GM12878 (cell line): ENCODE measurements around the gene NTM. TPM values are rescaled to one million over a fixed set of nuclear protein-coding genes. Genes with fewer than 3 reads are reported as not detected.

Source experiments
- ATAC-seq: fragments of 200-7000 bp; cut with Tn5 transposase; 3 replicates; pipeline ENCODE4 v1.9.1; 2020; ENCODE audit warnings: mild to moderate bottlenecking, moderate library complexity
- BruUV-seq: library from RNA; stranded (reverse); fragments of 400-500 nt; replicated peaks from 2 replicates; lab custom pipeline; 2021; lab: Mats Ljungman, UMichigan
- CTCF ChIA-PET: fragments of 300-600 bp; sonication (Branson Sonifier 250); formaldehyde crosslinking; extraction: SDS; loops from one replicate; lab custom pipeline; 2021; ENCODE audit warnings: inconsistent platforms; lab: Yijun Ruan, JAX
- POLR2A ChIA-PET: fragments of 350-600 bp; formaldehyde crosslinking; extraction: SDS; loops from one replicate; lab custom pipeline; 2021; ENCODE audit warnings: inconsistent platforms; lab: Charles Lee
- RAD21 ChIA-PET: fragments of 300-600 bp; sonication (Branson Sonifier 250); formaldehyde crosslinking; loops from one replicate; lab custom pipeline; 2023; ENCODE audit warnings: antibody characterized with exemption; ENCODE audit not compliant: unreplicated experiment; lab: Charles Lee
- SMC1A ChIA-PET: fragments of 300-600 bp; sonication (Branson Sonifier 250); formaldehyde crosslinking; loops from one replicate; lab custom pipeline; 2023; ENCODE audit not compliant: unreplicated experiment, uncharacterized antibody; lab: Charles Lee
- DNase-seq: peaks from one replicate; pipeline ENCODE4 v3.0.0-alpha.2; 2011; ENCODE audit warnings: low read depth, low spot score
- FAIRE-seq: peaks from 3 replicates; lab custom pipeline; 2011; peaks lifted over from hg19 to GRCh38; lab: Jason Lieb, UNC
- H2AFZ ChIP-seq: 2 replicates; pipeline ENCODE4 v1.6.0; 2011; ENCODE audit warnings: low read depth, low read length, control low read depth; ENCODE audit not compliant: control insufficient read depth
- H3K27ac ChIP-seq: 2 replicates; pipeline ENCODE4 v1.5.1; 2011; ENCODE audit warnings: control low read depth; ENCODE audit not compliant: control insufficient read depth, insufficient read depth
- H3K27me3 ChIP-seq, 2 experiments: replicated peaks in 1 of 2; 2 replicates each; pipeline versions ENCODE4 v1.6.0 to v1.6.1; 2011; ENCODE audit warnings: low read length in 1 of 2; ENCODE audit not compliant: control insufficient read depth in 2 of 2, insufficient read depth in 2 of 2
- H3K36me3 ChIP-seq, 2 experiments: 2 replicates each; pipeline ENCODE4 v1.5.1; 2011; ENCODE audit warnings: low read length in 1 of 2; ENCODE audit not compliant: control insufficient read depth in 2 of 2, insufficient read depth in 2 of 2
- H3K4me1 ChIP-seq: 2 replicates; pipeline ENCODE4 v1.6.1; 2011; ENCODE audit warnings: mild to moderate bottlenecking, low read length, moderate library complexity, mixed read lengths; ENCODE audit not compliant: control insufficient read depth, insufficient read depth
- H3K4me2 ChIP-seq: 2 replicates; pipeline ENCODE4 v1.6.0; 2011; ENCODE audit warnings: control low read depth; ENCODE audit not compliant: control insufficient read depth, insufficient read depth
- H3K4me3 ChIP-seq: fragments of 200-600 bp; sonication (generic); 2 replicates; pipeline ENCODE4 v1.5.1; 2016
- H3K79me2 ChIP-seq: 2 replicates; pipeline ENCODE4 v1.6.0; 2011; ENCODE audit warnings: low read length; ENCODE audit not compliant: control insufficient read depth, insufficient read depth
- H3K9ac ChIP-seq: 2 replicates; pipeline ENCODE4 v1.8.0; 2011; ENCODE audit warnings: low read length, control low read depth, mixed read lengths; ENCODE audit not compliant: control insufficient read depth, insufficient read depth
- H3K9me3 ChIP-seq: replicated peaks from 3 replicates; pipeline ENCODE4 v1.5.1; 2011; ENCODE audit warnings: mild to moderate bottlenecking, low read length; ENCODE audit not compliant: control insufficient read depth, insufficient read depth
- H4K20me1 ChIP-seq: 2 replicates; pipeline ENCODE4 v1.6.0; 2011; ENCODE audit not compliant: control insufficient read depth, insufficient read depth
- BHLHE40 ChIP-seq, 2 experiments: fragments of 450-650 bp in 1 of 2; IDR thresholded peaks; 2 replicates each; pipeline ENCODE4 v1.6.1; 2011 to 2017; ENCODE audit warnings: low read depth in 2 of 2, borderline replicate concordance in 1 of 2, improper control_type of control experiment in 1 of 2, low read length in 1 of 2, mild to moderate bottlenecking in 1 of 2
- CREB1 ChIP-seq: IDR thresholded peaks from 2 replicates; pipeline ENCODE4 v1.6.1; 2012; ENCODE audit warnings: low read depth, mild to moderate bottlenecking, inconsistent platforms
- EGR1 ChIP-seq, 2 experiments: IDR thresholded peaks; 1 replicate in 1 of 2; 2 replicates in 1 of 2; pipeline ENCODE4 v1.6.1; 2011 to 2012; ENCODE audit warnings: low read depth in 2 of 2, low read length in 2 of 2, borderline replicate concordance in 1 of 2, mild to moderate bottlenecking in 1 of 2, moderate library complexity in 1 of 2
- ETV6 ChIP-seq, 2 experiments: fragments of 450-650 bp in 1 of 2; IDR thresholded peaks in 1 of 2; conservative IDR thresholded peaks in 1 of 2; 2 replicates each; pipeline ENCODE4 v1.6.1; 2014; ENCODE audit warnings: antibody characterized with exemption in 1 of 2, borderline replicate concordance in 1 of 2, low read depth in 1 of 2, mild to moderate bottlenecking in 1 of 2, moderate library complexity in 1 of 2
- GATAD2B ChIP-seq: fragments of 450-650 bp; conservative IDR thresholded peaks from 2 replicates; pipeline ENCODE4 v1.6.1; 2017; ENCODE audit warnings: low read depth, mild to moderate bottlenecking, moderate library complexity
- KDM1A ChIP-seq: fragments of 200-600 bp; sonication (generic); IDR thresholded peaks from 2 replicates; pipeline ENCODE4 v1.6.1; 2016; ENCODE audit warnings: borderline replicate concordance
- PAX8 ChIP-seq: fragments of 450-650 bp; IDR thresholded peaks from 2 replicates; pipeline ENCODE4 v1.6.1; 2017; ENCODE audit warnings: mild to moderate bottlenecking, moderate library complexity
- RAD51 ChIP-seq: fragments of 450-650 bp; IDR thresholded peaks from 2 replicates; pipeline ENCODE4 v1.6.1; 2016; ENCODE audit warnings: moderate library complexity, mild to moderate bottlenecking, inconsistent platforms
- RFX5 ChIP-seq: IDR thresholded peaks from 2 replicates; pipeline ENCODE4 v1.6.1; 2011; ENCODE audit warnings: low read depth, low read length, improper control_type of control experiment
- RUNX3 ChIP-seq: IDR thresholded peaks from 2 replicates; pipeline ENCODE4 v1.6.1; 2012; ENCODE audit warnings: low read length, inconsistent platforms
- SIX5 ChIP-seq: IDR thresholded peaks from 2 replicates; pipeline ENCODE4 v1.6.1; 2011; ENCODE audit warnings: mild to moderate bottlenecking, low read depth, low read length, moderate library complexity; ENCODE audit not compliant: severe bottlenecking
- TAF1 ChIP-seq: IDR thresholded peaks from 2 replicates; pipeline ENCODE4 v1.6.1; 2011; ENCODE audit warnings: mild to moderate bottlenecking, low read depth, low read length, borderline replicate concordance
- WGBS: methylation state at CpG from one replicate; pipeline ENCODE4 v1.1.6; 2016; ENCODE audit warnings: low lambda C conversion rate; ENCODE audit not compliant: insufficient replicate concordance, insufficient coverage; ENCODE audit errors: missing lambda C conversion rate; 5-methylcytosine and 5-hydroxymethylcytosine counted together
- in situ Hi-C: fragments of 300-500 bp; cut with MboI; formaldehyde crosslinking; loops from 9 replicates; pipeline ENCODE4 v1.14.3; 2018; ENCODE audit warnings: mixed read lengths
- intact Hi-C: fragments of 100-400 bp; cut with micrococcal nuclease; formaldehyde crosslinking; loops from one replicate; pipeline ENCODE4 v1.14.2; 2022; ENCODE audit not compliant: unreplicated experiment
- polyA plus RNA-seq, 11 experiments: library from polyadenylated mRNA; depleted of rRNA in 4 of 11; unstranded in 6 of 11; stranded (reverse) in 5 of 11; fragments of >200 nt; fragmentation: Nextera tagmentation in 4 of 11; fragmentation: Illumina TruSeq in 1 of 11; extraction: Ambion mirVana in 4 of 11; extraction: Trizol in 1 of 11; gene quantifications; 1 replicate in 1 of 11; 2 replicates in 10 of 11; pipeline versions ENCODE4 v1.2.1 to v1.2.3, GENCODE V29; 2011 to 2016; ENCODE audit warnings: inconsistent platforms in 2 of 11, missing spikeins in 2 of 11, low read depth in 1 of 11
- total RNA-seq, 4 experiments: library from RNA; depleted of rRNA in 3 of 4; stranded (reverse); fragments of >200 nt in 3 of 4; fragmentation: Illumina TruSeq in 1 of 4; extraction: Trizol in 1 of 4; gene quantifications; 2 replicates each; pipeline versions ENCODE4 v1.2.1 to v1.2.3, GENCODE V29; 2013 to 2021
- TF ChIP-seq, protein P1 (sequence below): fragments of 450-650 bp; conservative IDR thresholded peaks from 2 replicates; pipeline ENCODE4 v1.6.1; 2017; ENCODE audit warnings: mild to moderate bottlenecking, moderate library complexity

The NTM gene
- total and polyA plus RNA-seq, 10 of the 15 experiments (the other 5 are each of a cell fraction or from before 2014, with no cell fraction given): not detected

DNA sequence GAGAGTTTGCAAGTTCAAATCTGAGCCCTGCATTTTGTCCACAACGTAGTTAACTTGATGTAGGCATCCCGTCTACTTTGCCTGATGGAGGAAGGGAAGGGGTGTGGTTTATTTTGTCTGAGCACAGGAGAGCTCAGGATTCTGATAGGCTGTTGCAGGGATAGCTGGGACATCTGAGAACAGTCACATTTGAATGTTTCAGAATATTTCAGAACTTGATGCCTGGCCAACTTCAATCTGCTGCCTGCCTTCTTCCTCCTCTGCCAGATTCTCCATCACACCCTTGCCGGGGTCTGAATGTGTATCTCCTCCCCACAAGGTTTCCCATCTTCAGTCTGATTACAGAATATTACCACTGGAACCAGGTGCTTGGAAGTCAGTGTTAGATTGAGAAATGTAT lies 51.6 kb downstream of the NTM start:
- CTCF ChIA-PET: no interaction called here
- no TSS peak for BruUV-seq

More for the DNA sequence above, 51.6 kb downstream of the NTM start:
- FAIRE-seq: no peak
- no peaks in the 10 kb centered on the region for H3K36me3 ChIP-seq
- H3K4me3 ChIP-seq: no peak overlapping the region
- in situ Hi-C loops: no loop called here
- H3K9me3 ChIP-seq: no peaks in the 10 kb centered on the region
- WGBS: 0% methylated on average over 3 of the region's 3 CpGs
- H3K4me2 ChIP-seq: no peak overlapping the region
- TF ChIP-seq RAD51 (no peak), CREB1 (no peak), KDM1A (no peak), PAX8 (no peak), RUNX3 (no peak), RFX5 (no peak), TAF1 (no peak), GATAD2B (no peak), EGR1 (IDR thresholded peaks at IDR 0.05; ENCODE audit: borderline replicate concordance in 1 of 2, low read depth in 2 of 2, low read length in 2 of 2) (no peak), BHLHE40 (IDR thresholded peaks at IDR 0.05; ENCODE audit: borderline replicate concordance in 1 of 2, low read depth in 2 of 2, low read length in 1 of 2) (no peak), ETV6 (conservative IDR thresholded peaks at IDR 0.05 in 1 of 2, IDR thresholded peaks at IDR 0.05 in 1 of 2; ENCODE audit: borderline replicate concordance in 1 of 2, low read depth in 1 of 2) (no peak), SIX5 (no peak)
- TF ChIP-seq, protein P1, sequence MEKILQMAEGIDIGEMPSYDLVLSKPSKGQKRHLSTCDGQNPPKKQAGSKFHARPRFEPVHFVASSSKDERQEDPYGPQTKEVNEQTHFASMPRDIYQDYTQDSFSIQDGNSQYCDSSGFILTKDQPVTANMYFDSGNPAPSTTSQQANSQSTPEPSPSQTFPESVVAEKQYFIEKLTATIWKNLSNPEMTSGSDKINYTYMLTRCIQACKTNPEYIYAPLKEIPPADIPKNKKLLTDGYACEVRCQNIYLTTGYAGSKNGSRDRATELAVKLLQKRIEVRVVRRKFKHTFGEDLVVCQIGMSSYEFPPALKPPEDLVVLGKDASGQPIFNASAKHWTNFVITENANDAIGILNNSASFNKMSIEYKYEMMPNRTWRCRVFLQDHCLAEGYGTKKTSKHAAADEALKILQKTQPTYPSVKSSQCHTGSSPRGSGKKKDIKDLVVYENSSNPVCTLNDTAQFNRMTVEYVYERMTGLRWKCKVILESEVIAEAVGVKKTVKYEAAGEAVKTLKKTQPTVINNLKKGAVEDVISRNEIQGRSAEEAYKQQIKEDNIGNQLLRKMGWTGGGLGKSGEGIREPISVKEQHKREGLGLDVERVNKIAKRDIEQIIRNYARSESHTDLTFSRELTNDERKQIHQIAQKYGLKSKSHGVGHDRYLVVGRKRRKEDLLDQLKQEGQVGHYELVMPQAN: no peak
- no peaks in the 10 kb centered on the region for H3K4me1 ChIP-seq
- H3K27me3 ChIP-seq: peaks cover 2% of the 10 kb centered on the region in 2 experiments; a peak in 1 of 4 replicates
- ATAC-seq: no peak
- no peak for DNase-seq
- H4K20me1 ChIP-seq: no peaks in the 10 kb centered on the region
- no peak overlapping the region for H2AFZ ChIP-seq
- POLR2A ChIA-PET: no interaction called here
- H3K9ac ChIP-seq: no peak overlapping the region
- H3K27ac ChIP-seq: no peak overlapping the region
- no peaks in the 10 kb centered on the region for H3K79me2 ChIP-seq
- intact Hi-C loops: no loop called here
- SMC1A ChIA-PET: no interaction called here
- RAD21 ChIA-PET: no interaction called here
